C4-2B (cell line): Measurements from ENCODE around the gene LARP4B.

Experiments
- ZFX ChIP-seq: fragments of 450-650 bp; IDR thresholded peaks from 2 replicates; pipeline ENCODE4 v1.6.1; 2017
- TF ChIP-seq, protein P1 (sequence below): fragments of 450-650 bp; conservative IDR thresholded peaks from 2 replicates; pipeline ENCODE4 v1.5.1; 2017; ENCODE audit warnings: mild to moderate bottlenecking

DNA sequence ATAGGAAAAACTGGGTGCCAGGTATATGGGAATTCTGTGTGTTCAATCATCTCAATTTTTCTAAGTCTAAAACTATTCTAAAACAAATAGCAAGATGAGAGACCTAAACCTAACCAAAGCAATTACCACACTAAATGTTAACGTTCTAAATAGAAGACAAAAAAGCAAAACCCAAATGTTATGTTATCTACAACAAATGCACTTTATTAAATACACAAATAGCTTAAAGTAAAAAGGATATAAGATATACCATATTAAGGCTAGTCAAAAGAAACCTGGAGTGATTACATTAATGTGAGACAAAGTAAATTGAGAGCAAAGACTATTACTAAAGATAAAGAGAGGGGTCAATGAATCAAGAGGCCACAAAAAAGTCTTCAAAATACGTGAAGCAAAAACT lies 81.4 kb downstream of the LARP4B start:
- TF ChIP-seq, protein P1, sequence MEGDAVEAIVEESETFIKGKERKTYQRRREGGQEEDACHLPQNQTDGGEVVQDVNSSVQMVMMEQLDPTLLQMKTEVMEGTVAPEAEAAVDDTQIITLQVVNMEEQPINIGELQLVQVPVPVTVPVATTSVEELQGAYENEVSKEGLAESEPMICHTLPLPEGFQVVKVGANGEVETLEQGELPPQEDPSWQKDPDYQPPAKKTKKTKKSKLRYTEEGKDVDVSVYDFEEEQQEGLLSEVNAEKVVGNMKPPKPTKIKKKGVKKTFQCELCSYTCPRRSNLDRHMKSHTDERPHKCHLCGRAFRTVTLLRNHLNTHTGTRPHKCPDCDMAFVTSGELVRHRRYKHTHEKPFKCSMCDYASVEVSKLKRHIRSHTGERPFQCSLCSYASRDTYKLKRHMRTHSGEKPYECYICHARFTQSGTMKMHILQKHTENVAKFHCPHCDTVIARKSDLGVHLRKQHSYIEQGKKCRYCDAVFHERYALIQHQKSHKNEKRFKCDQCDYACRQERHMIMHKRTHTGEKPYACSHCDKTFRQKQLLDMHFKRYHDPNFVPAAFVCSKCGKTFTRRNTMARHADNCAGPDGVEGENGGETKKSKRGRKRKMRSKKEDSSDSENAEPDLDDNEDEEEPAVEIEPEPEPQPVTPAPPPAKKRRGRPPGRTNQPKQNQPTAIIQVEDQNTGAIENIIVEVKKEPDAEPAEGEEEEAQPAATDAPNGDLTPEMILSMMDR = no peak
- TF ChIP-seq ZFX = no peak
